WTC11 (cell line): ENCODE data around the gene NPAS2. TPM values are rescaled to one million over a fixed set of nuclear protein-coding genes. Genes with fewer than 3 reads are reported as not detected.

Experiments used
- ATAC-seq: fragments of 200-7000 bp; cut with Tn5 transposase; 2 replicates; pipeline ENCODE4 v1.10.0; 2021; ENCODE audit warnings: mild to moderate bottlenecking, moderate library complexity
- CTCF ChIA-PET: fragments of 300-600 bp; sonication (Branson Sonifier 250); formaldehyde crosslinking; loops from one replicate; lab custom pipeline; 2021; ENCODE audit warnings: antibody characterized with exemption; lab: Charles Lee
- POLR2A ChIA-PET: fragments of 350-600 bp; sonication (Branson Sonifier 250); formaldehyde crosslinking; loops from one replicate; lab custom pipeline; 2021; ENCODE audit warnings: antibody characterized with exemption; lab: Charles Lee
- DNase-seq: peaks from one replicate; pipeline ENCODE4 v3.0.0; 2021; ENCODE audit warnings: low spot score
- H3K27ac Mint-ChIP-seq: 2 replicates; pipeline ENCODE4 v1.8.0; 2021; ENCODE audit warnings: mixed read lengths
- H3K27me3 Mint-ChIP-seq: 2 replicates; pipeline ENCODE4 v1.8.0; 2021; ENCODE audit warnings: low read depth, mild to moderate bottlenecking, moderate library complexity, mixed read lengths
- H3K36me3 Mint-ChIP-seq: 2 replicates; pipeline ENCODE4 v1.8.0; 2021; ENCODE audit warnings: mixed read lengths
- H3K4me1 Mint-ChIP-seq: 2 replicates; pipeline ENCODE4 v1.8.0; 2022; ENCODE audit warnings: mixed read lengths
- H3K4me3 Mint-ChIP-seq: 2 replicates; pipeline ENCODE4 v1.8.0; 2021; ENCODE audit warnings: mild to moderate bottlenecking, moderate library complexity, mixed read lengths
- H3K9me3 Mint-ChIP-seq: 2 replicates; pipeline ENCODE4 v1.8.0; 2021; ENCODE audit warnings: mixed read lengths
- AR ChIP-seq: fragments of 250-450 bp; sonication (Bioruptor Pico); IDR thresholded peaks from 2 replicates; pipeline ENCODE4 v1.9.0; 2021; ENCODE audit warnings: mild to moderate bottlenecking
- ATF2 ChIP-seq: sonication (generic); formaldehyde crosslinking; IDR thresholded peaks from 2 replicates; pipeline ENCODE4 v1.8.1; 2022; ENCODE audit warnings: low read depth, missing genetic modification reagents, borderline replicate concordance
- ATF3 ChIP-seq: sonication (generic); formaldehyde crosslinking; conservative IDR thresholded peaks from 2 replicates; pipeline ENCODE4 v1.8.1; 2022; ENCODE audit warnings: mild to moderate bottlenecking, missing genetic modification reagents
- ATF6 ChIP-seq: sonication (generic); formaldehyde crosslinking; IDR thresholded peaks from 2 replicates; pipeline ENCODE4 v1.8.1; 2023; ENCODE audit warnings: mild to moderate bottlenecking, missing genetic modification reagents
- CBFB ChIP-seq: sonication (generic); formaldehyde crosslinking; IDR thresholded peaks from 2 replicates; pipeline ENCODE4 v1.8.1; 2022; ENCODE audit warnings: mild to moderate bottlenecking, low read depth, missing genetic modification reagents
- E2F5 ChIP-seq: sonication (generic); formaldehyde crosslinking; IDR thresholded peaks from 2 replicates; pipeline ENCODE4 v1.8.1; 2022; ENCODE audit warnings: mild to moderate bottlenecking, moderate library complexity, missing genetic modification reagents
- ELF4 ChIP-seq: sonication (generic); formaldehyde crosslinking; IDR thresholded peaks from 2 replicates; pipeline ENCODE4 v1.8.1; 2022; ENCODE audit warnings: low read depth, mild to moderate bottlenecking, moderate library complexity, missing genetic modification reagents
- FOXK1 ChIP-seq: sonication (generic); formaldehyde crosslinking; IDR thresholded peaks from 2 replicates; pipeline ENCODE4 v1.8.0; 2022; ENCODE audit warnings: mild to moderate bottlenecking, moderate library complexity, missing genetic modification reagents
- GABPB1 ChIP-seq: sonication (generic); formaldehyde crosslinking; IDR thresholded peaks from 2 replicates; pipeline ENCODE4 v1.8.1; 2023; ENCODE audit warnings: mild to moderate bottlenecking, missing genetic modification reagents
- GTF2I ChIP-seq: fragments of 250-450 bp; sonication (Bioruptor Pico); conservative IDR thresholded peaks from 2 replicates; pipeline ENCODE4 v1.4.0; 2021; ENCODE audit warnings: mild to moderate bottlenecking
- IRF1 ChIP-seq: sonication (generic); formaldehyde crosslinking; IDR thresholded peaks from 2 replicates; pipeline ENCODE4 v1.8.0; 2023; ENCODE audit warnings: missing genetic modification reagents
- IRF2 ChIP-seq: sonication (generic); formaldehyde crosslinking; IDR thresholded peaks from 2 replicates; pipeline ENCODE4 v1.8.0; 2022; ENCODE audit warnings: low read depth, missing genetic modification reagents, borderline replicate concordance
- JAZF1 ChIP-seq: fragments of 250-450 bp; sonication (Bioruptor Pico); IDR thresholded peaks from 2 replicates; pipeline ENCODE4 v1.9.0; 2021; ENCODE audit warnings: moderate library complexity, mild to moderate bottlenecking, inconsistent platforms
- NFE2L1 ChIP-seq: sonication (generic); formaldehyde crosslinking; IDR thresholded peaks from 2 replicates; pipeline ENCODE4 v1.8.1; 2023; ENCODE audit warnings: missing genetic modification reagents
- NR2C2 ChIP-seq: sonication (generic); formaldehyde crosslinking; IDR thresholded peaks from 2 replicates; pipeline ENCODE4 v1.8.0; 2022; ENCODE audit warnings: mild to moderate bottlenecking, missing genetic modification reagents
- NR3C1 ChIP-seq: sonication (generic); formaldehyde crosslinking; conservative IDR thresholded peaks from 2 replicates; pipeline ENCODE4 v1.8.1; 2023; ENCODE audit warnings: low read depth, mild to moderate bottlenecking, missing genetic modification reagents
- PRRX2 ChIP-seq: fragments of 250-450 bp; sonication (Bioruptor Pico); IDR thresholded peaks from 2 replicates; pipeline ENCODE4 v1.8.0; 2021; ENCODE audit warnings: mild to moderate bottlenecking
- RELA ChIP-seq: sonication (generic); formaldehyde crosslinking; IDR thresholded peaks from 2 replicates; pipeline ENCODE4 v1.8.1; 2022; ENCODE audit warnings: missing genetic modification reagents, mild to moderate bottlenecking, borderline replicate concordance
- SOX15 ChIP-seq: fragments of 250-450 bp; sonication (Bioruptor Pico); IDR thresholded peaks from 2 replicates; pipeline ENCODE4 v1.9.0; 2021; ENCODE audit warnings: mild to moderate bottlenecking
- STAT6 ChIP-seq: sonication (generic); formaldehyde crosslinking; conservative IDR thresholded peaks from 2 replicates; pipeline ENCODE4 v1.8.1; 2023; ENCODE audit warnings: mild to moderate bottlenecking, low read depth, missing genetic modification reagents, moderate library complexity
- TP53 ChIP-seq: sonication (generic); formaldehyde crosslinking; IDR thresholded peaks from 2 replicates; pipeline ENCODE4 v1.8.1; 2023; ENCODE audit warnings: mild to moderate bottlenecking, missing genetic modification reagents
- ZBTB43 ChIP-seq: sonication (generic); formaldehyde crosslinking; IDR thresholded peaks from 2 replicates; pipeline ENCODE4 v1.8.1; 2023; ENCODE audit warnings: mild to moderate bottlenecking, missing genetic modification reagents
- ZNF138 ChIP-seq: sonication (generic); formaldehyde crosslinking; conservative IDR thresholded peaks from 2 replicates; pipeline ENCODE4 v1.8.1; 2022; ENCODE audit warnings: mild to moderate bottlenecking, moderate library complexity, missing genetic modification reagents
- ZNF219 ChIP-seq: sonication (generic); formaldehyde crosslinking; IDR thresholded peaks from 2 replicates; pipeline ENCODE4 v1.8.0; 2023; ENCODE audit warnings: missing genetic modification reagents, mild to moderate bottlenecking, borderline replicate concordance
- ZNF232 ChIP-seq: sonication (generic); formaldehyde crosslinking; IDR thresholded peaks from 2 replicates; pipeline ENCODE4 v1.8.0; 2022; ENCODE audit warnings: mild to moderate bottlenecking, missing genetic modification reagents
- total RNA-seq: library from RNA; stranded (reverse); gene quantifications from 3 replicates; pipeline ENCODE4 v1.2.3, GENCODE V29; 2021

NPAS2 gene
- total RNA-seq, 1 experiment from 2014 or later, result 2.6 TPM

GRCh38 chr2:100880036-100880435 is 60.1 kb downstream of the NPAS2 start:
- CTCF ChIA-PET, result no interaction called here
- Mint-ChIP-seq H3K9me3 (no peaks in the 10 kb centered on the region), H3K27ac (no peak overlapping the region), H3K27me3 (peaks cover 8% of the 10 kb centered on the region; the same call in 1 of the 2 replicates), H3K4me3 (no peak overlapping the region), H3K4me1 (peaks cover 42% of the 10 kb centered on the region), H3K36me3 (no peaks in the 10 kb centered on the region)
- no peak for TF ChIP-seq ATF2 (CRISPR knock-in tag)
- no peak for TF ChIP-seq GABPB1 (CRISPR knock-in tag)
- TF ChIP-seq ZNF232 (CRISPR knock-in tag), result no peak
- TF ChIP-seq ATF6, result no peak
- TF ChIP-seq ATF3 (CRISPR knock-in tag), result no peak
- TF ChIP-seq IRF1, result no peak
- no peak for TF ChIP-seq AR (CRISPR knock-in tag)
- no peak for TF ChIP-seq GTF2I (CRISPR knock-in tag)
- no peak for TF ChIP-seq JAZF1
- TF ChIP-seq PRRX2, result no peak
- TF ChIP-seq ELF4 (CRISPR knock-in tag), result no peak
- TF ChIP-seq NFE2L1 (CRISPR knock-in tag), result no peak
- TF ChIP-seq FOXK1 (CRISPR knock-in tag), result no peak
- no peak for TF ChIP-seq ZNF138 (CRISPR knock-in tag)
- no peak for TF ChIP-seq ZNF219 (CRISPR knock-in tag)
- ATAC-seq, result no peak
- POLR2A ChIA-PET, result no interaction called here
- no peak for DNase-seq

- Mint-ChIP-seq H3K27ac (no peak overlapping the region), H3K4me3 (no peak overlapping the region), H3K9me3 (no peaks in the 10 kb centered on the region), H3K27me3 (peaks cover 8% of the 10 kb centered on the region; the same call in 1 of the 2 replicates), H3K4me1 (peaks cover 45% of the 10 kb centered on the region), H3K36me3 (no peaks in the 10 kb centered on the region)
- DNase-seq (no peak), ATAC-seq (no peak)
- CTCF ChIA-PET, result interaction anchor here (0.6 kb wide), 1 partner anchor 373 kb away, joined by 3 read pairs; no protein-coding TSS in a partner anchor
- POLR2A ChIA-PET, result no interaction called here
- TF ChIP-seq NR3C1 (no peak), ZBTB43 (CRISPR knock-in tag) (no peak), E2F5 (no peak), CBFB (CRISPR knock-in tag) (no peak), IRF2 (CRISPR knock-in tag) (no peak), PRRX2 (no peak), RELA (CRISPR knock-in tag) (no peak), STAT6 (no peak), NR2C2 (CRISPR knock-in tag) (no peak), TP53 (CRISPR knock-in tag) (no peak), SOX15 (no peak)
Observed at GRCh38 chr2:100880730-100881129, 60.8 kb downstream of the NPAS2 start.
